NT2/D1 (cell line): ENCODE results near the gene ARHGAP22.

Experiments used
- SUZ12 ChIP-seq: IDR thresholded peaks from 2 replicates; pipeline ENCODE4 v1.6.1; 2011; ENCODE audit not compliant: insufficient read length, insufficient read depth; ENCODE audit errors: extremely low read depth
- YY1 ChIP-seq: IDR thresholded peaks from 2 replicates; pipeline ENCODE4 v1.6.1; 2011; ENCODE audit not compliant: insufficient read length, insufficient read depth
- ZNF274 ChIP-seq: IDR thresholded peaks from 2 replicates; pipeline ENCODE4 v1.6.1; 2011; ENCODE audit warnings: mild to moderate bottlenecking, low read depth, low read length

DNA sequence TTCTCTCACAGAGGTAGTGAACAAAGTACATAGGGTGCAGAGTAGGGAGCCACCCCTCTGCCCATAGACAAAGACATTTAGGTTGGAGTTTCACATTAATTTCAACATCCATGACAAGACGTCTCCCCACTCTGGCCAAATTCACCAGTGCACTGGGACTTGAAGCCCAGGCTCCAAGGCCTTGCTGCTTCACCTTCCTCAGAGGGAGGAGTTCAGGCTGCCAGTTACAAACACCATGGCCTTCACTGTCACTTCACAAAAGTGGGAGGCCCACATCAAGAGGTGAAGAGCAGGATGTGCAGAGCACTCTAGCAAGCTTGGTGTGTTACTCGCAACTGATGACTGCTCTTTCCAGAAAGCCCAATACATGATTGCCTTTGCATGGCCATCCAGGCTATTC, 15.8 kb upstream of the ARHGAP22 start:
- TF ChIP-seq YY1 (no peak), SUZ12 (no peak), ZNF274 (no peak)
